ENCODE measurements around the gene GNAT2. TPM values are rescaled to one million over a fixed set of nuclear protein-coding genes. Genes with fewer than 3 reads are reported as not detected.

Gene GNAT2
- total RNA-seq, 6 donors from 2014 or later, result 0.20 to 0.46 TPM; not detected in 4

DNA sequence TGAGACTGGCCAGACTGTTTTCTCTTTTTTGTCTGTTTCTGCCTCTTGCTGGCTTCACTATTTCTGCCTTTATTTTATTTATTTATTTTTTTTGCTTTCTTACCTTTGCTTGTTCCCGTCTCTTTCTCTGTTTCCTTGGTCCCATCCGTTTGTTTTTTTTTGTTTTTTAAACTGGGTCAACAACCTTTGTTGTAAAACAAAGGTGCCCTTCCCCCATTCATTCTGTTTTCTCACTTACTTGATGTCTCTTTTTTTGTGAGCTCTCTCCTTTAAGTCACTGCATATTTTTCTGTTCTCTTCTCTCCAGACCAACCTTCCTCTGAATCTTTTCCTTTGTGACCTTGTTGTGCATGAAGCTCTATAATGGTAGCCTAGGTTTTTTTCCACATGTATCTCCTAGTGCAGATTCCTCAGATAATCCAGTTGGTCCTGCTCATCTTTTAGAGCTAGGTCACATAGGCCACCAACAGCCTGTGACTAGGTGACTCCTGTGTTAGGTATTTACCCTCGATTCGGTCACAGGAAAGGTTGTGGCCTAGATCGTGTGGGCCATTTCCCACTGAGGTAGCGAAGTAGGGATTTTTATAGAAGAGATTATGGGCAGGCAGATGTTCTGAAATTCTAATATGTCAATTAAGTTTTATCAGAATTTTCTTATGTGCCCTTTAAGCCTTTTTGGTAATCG, 55.1 kb downstream of the GNAT2 start:
- DNase-seq (no peak), ATAC-seq (ENCODE audit: low FRiP score in 2 of 2) (no peak)
- WGBS, 2 donors, result 85 to 88% methylated on average over 7 of the region's 7 CpGs
- Histone ChIP-seq H3K4me1 (peaks cover 29 to 72% (median 50%) of the 10 kb centered on the region in 4 donors), H3K4me3 (no peak overlapping the region), H3K9me3 (no peaks in the 10 kb centered on the region), H3K27ac (no peak overlapping the region), H3K36me3 (no peaks in the 10 kb centered on the region), H3K27me3 (no peaks in the 10 kb centered on the region)
- TF ChIP-seq POLR2A (IDR thresholded peaks at IDR 0.05) (no peak), POLR2AphosphoS5 (IDR thresholded peaks at IDR 0.05) (no peak), EP300 (IDR thresholded peaks at IDR 0.05) (no peak)
- TF ChIP-seq, protein P1, sequence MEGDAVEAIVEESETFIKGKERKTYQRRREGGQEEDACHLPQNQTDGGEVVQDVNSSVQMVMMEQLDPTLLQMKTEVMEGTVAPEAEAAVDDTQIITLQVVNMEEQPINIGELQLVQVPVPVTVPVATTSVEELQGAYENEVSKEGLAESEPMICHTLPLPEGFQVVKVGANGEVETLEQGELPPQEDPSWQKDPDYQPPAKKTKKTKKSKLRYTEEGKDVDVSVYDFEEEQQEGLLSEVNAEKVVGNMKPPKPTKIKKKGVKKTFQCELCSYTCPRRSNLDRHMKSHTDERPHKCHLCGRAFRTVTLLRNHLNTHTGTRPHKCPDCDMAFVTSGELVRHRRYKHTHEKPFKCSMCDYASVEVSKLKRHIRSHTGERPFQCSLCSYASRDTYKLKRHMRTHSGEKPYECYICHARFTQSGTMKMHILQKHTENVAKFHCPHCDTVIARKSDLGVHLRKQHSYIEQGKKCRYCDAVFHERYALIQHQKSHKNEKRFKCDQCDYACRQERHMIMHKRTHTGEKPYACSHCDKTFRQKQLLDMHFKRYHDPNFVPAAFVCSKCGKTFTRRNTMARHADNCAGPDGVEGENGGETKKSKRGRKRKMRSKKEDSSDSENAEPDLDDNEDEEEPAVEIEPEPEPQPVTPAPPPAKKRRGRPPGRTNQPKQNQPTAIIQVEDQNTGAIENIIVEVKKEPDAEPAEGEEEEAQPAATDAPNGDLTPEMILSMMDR (IDR thresholded peaks at IDR 0.05), result no peak

DNA sequence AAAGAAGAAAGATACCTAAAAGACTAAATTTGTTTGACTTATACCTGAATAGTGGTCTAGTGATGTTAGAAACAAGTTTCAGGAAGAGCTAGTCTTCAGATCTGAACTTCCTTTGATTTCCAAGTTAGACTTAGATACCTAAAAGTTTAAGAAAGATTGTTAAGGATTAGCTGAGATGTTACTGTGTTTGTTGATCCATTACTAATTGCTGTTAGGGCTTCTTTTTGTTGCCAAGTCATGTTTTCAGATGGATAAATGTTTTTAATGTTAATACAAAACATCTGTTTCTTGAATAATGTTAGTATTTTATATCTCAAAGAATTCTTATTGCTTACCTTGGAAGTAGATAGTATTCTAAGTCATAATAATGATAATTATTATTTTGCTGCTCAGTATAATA, 59.4 kb downstream of the GNAT2 start:
- Histone ChIP-seq H3K27ac (no peak overlapping the region), H3K27me3 (no peaks in the 10 kb centered on the region), H3K4me1 (peaks cover 15 to 58% (median 39%) of the 10 kb centered on the region in 4 donors), H3K36me3 (no peaks in the 10 kb centered on the region), H3K9me3 (no peaks in the 10 kb centered on the region), H3K4me3 (no peak overlapping the region)
- TF ChIP-seq POLR2A (IDR thresholded peaks at IDR 0.05), result no peak
- no peak for TF ChIP-seq POLR2AphosphoS5 (IDR thresholded peaks at IDR 0.05)
- TF ChIP-seq, protein P1 (IDR thresholded peaks at IDR 0.05), result no peak
- no peak for TF ChIP-seq EP300 (IDR thresholded peaks at IDR 0.05)
- no peak for DNase-seq
- no peak for ATAC-seq (ENCODE audit: low FRiP score in 2 of 2)

DNA sequence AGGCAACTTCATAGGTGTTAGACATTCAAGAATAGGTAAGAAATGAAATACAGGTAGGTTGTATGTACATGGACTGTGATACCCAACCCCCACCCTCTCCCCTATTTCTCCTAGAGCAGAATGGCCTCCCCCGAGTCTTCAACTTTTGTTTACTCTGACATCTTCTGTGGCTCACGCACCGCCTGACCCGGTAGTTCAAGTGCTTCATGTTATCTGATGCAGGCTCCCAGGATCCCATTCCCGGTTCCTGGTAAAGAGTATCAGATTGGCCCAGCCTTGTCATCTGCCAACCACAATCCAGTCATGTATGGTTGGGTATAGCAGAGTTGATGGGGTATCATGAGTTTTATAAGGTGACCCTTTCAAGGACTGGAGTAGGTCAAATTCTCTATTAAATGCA, 61.9 kb downstream of the GNAT2 start:
- DNase-seq (no peak), ATAC-seq (ENCODE audit: low FRiP score in 2 of 2) (no peak)
- H3K4me3 ChIP-seq, result no peak overlapping the region
- no peak overlapping the region for H3K27ac ChIP-seq
- TF ChIP-seq, protein P1 (IDR thresholded peaks at IDR 0.05), result no peak
- no peak for TF ChIP-seq POLR2A (IDR thresholded peaks at IDR 0.05)
- H3K27me3 ChIP-seq, result no peaks in the 10 kb centered on the region
- WGBS, 2 donors, result 85 to 89% methylated on average over 5 of the region's 5 CpGs
- H3K4me1 ChIP-seq, result peaks cover 5 to 35% (median 22%) of the 10 kb centered on the region in 4 donors
- no peaks in the 10 kb centered on the region for H3K36me3 ChIP-seq
- no peaks in the 10 kb centered on the region for H3K9me3 ChIP-seq

DNA sequence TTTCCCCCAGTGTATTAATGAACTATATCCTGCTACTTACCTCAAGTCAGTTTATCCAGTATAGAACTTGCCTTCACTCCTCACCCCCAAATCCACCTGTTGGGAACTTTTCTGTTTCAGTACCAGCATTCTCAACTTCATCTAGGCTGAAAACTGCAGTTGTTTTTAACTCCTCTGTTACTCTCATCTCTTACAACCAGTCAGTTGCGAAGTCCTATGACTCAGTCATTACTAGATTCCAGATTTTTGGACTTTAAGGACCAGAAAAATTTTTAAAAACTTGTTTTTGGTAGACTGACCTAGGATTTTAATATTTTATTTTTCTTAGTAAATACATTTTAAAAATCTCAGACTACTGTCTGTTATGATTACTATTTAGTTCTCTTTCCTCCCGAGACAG, 62.9 kb downstream of the GNAT2 start:
- H3K4me3 ChIP-seq, result no peak overlapping the region
- peaks cover under 1 to 31% (median 16%) of the 10 kb centered on the region in 4 donors for H3K4me1 ChIP-seq

More for the DNA sequence above, 62.9 kb downstream of the GNAT2 start:
- DNase-seq (no peak), ATAC-seq (ENCODE audit: low FRiP score in 2 of 2) (no peak)
- TF ChIP-seq, protein P1 (IDR thresholded peaks at IDR 0.05), result no peak
- no peak for TF ChIP-seq POLR2AphosphoS5 (IDR thresholded peaks at IDR 0.05)
- TF ChIP-seq EP300 (IDR thresholded peaks at IDR 0.05), result no peak
- TF ChIP-seq POLR2A (IDR thresholded peaks at IDR 0.05), result no peak
- no peaks in the 10 kb centered on the region for H3K27me3 ChIP-seq
- no peaks in the 10 kb centered on the region for H3K9me3 ChIP-seq
- no peak overlapping the region for H3K27ac ChIP-seq
- 88 to 95% methylated on average over 2 of the region's 2 CpGs for WGBS, 2 donors
- H3K36me3 ChIP-seq, result no peaks in the 10 kb centered on the region

Small RNAs within 50 kb of the gene (small RNA-seq; reads per million reads assigned to genes)
- 0 reads per million in 4 donors for gene RNU6V

Other genes with a start within 250 kb of the GNAT2 start
- 100 to 1,000 TPM; 105 to 222 (median 116) TPM for gene SORT1, start 221.7 kb downstream of the GNAT2 start, total RNA-seq
- gene PSMA5, start 193.2 kb downstream of the GNAT2 start, total RNA-seq, result 10 to 100 TPM; 15.2 to 69.5 (median 29.8) TPM
- gene SYPL2, start 153.1 kb downstream of the GNAT2 start, total RNA-seq, result 1 to 10 TPM in 4 of 6 donors, under 1 TPM in 2; 0.30 to 3.1 (median 1.1) TPM
- gene ATXN7L2, start 135.7 kb downstream of the GNAT2 start, total RNA-seq, result 10 to 100 TPM in 1 of 6 donors, 1 to 10 TPM in 5; 2.3 to 19.9 (median 5.3) TPM
- gene CYB561D1, start 125.5 kb downstream of the GNAT2 start, total RNA-seq, result 10 to 100 TPM in 3 of 6 donors, 1 to 10 TPM in 3; 4.2 to 16.4 (median 9.9) TPM
- 10 to 100 TPM in 2 of 6 donors, 1 to 10 TPM in 4; 1.0 to 11.8 (median 8.3) TPM for gene AMIGO1, start 109.9 kb downstream of the GNAT2 start, total RNA-seq
- not detected for gene GPR61, start 79.7 kb downstream of the GNAT2 start, total RNA-seq
- 1 to 10 TPM; 2.2 to 9.0 (median 6.0) TPM for gene GNAI3, start 71.0 kb downstream of the GNAT2 start, total RNA-seq
- 100 to 1,000 TPM in 1 of 6 donors, 10 to 100 TPM in 5; 39.5 to 183 (median 58.9) TPM for gene AMPD2, start 221 bp upstream of the GNAT2 start, total RNA-seq
- 10 to 100 TPM; 10.7 to 28.3 (median 15.9) TPM for gene GSTM4, start 36.5 kb upstream of the GNAT2 start, total RNA-seq
- 100 to 1,000 TPM in 1 of 6 donors, 10 to 100 TPM in 5; 19.0 to 263 (median 31.6) TPM for gene GSTM2, start 48.4 kb upstream of the GNAT2 start, total RNA-seq
- gene GSTM1, start 68.2 kb upstream of the GNAT2 start, total RNA-seq, result 10 to 100 TPM in 2 of 6 donors, not detected in 4; 11.8 to 33.0 TPM
- gene GSTM5, start 92.6 kb upstream of the GNAT2 start, total RNA-seq, result 10 to 100 TPM in 3 of 6 donors, 1 to 10 TPM in 2, under 1 TPM in 1; 1.00 to 24.3 (median 8.3) TPM
- gene GSTM3, start 121.4 kb upstream of the GNAT2 start, total RNA-seq, result 10 to 100 TPM in 3 of 6 donors, 1 to 10 TPM in 3; 4.9 to 23.3 (median 11.2) TPM
- gene EPS8L3, start 144.3 kb upstream of the GNAT2 start, total RNA-seq, result under 1 TPM in 1 of 6 donors, not detected in 5; 0.20 TPM

All from upper lobe of left lung (tissue), 6 donors.